ENCODE data around the gene XYLT1.

XYLT1 gene

DNA sequence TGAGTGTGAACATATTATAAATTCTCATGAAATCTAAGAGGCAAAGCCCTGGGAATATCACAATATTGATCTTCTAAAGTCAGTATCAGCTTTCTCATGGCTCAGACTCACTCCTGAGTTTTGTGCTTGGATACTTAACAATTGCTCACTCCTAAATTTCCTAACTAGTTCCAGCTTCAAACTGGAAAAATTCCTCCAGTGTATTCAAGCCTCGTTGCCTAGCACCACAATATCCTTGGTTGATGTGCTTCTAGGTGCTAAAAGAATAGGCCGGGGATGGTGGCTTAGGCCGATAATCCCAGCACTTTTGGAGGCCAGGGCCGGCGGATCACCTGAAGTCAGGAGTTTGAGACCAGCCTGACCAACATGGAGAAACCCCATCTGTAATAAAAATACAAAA, 62.5 kb downstream of the XYLT1 start:
- H3K4me3 ChIP-seq (ENCODE audit: low read depth, low read length), result no peak overlapping the region
- DNase-seq (ENCODE audit: low read depth), result no peak
- TF ChIP-seq, protein P1, sequence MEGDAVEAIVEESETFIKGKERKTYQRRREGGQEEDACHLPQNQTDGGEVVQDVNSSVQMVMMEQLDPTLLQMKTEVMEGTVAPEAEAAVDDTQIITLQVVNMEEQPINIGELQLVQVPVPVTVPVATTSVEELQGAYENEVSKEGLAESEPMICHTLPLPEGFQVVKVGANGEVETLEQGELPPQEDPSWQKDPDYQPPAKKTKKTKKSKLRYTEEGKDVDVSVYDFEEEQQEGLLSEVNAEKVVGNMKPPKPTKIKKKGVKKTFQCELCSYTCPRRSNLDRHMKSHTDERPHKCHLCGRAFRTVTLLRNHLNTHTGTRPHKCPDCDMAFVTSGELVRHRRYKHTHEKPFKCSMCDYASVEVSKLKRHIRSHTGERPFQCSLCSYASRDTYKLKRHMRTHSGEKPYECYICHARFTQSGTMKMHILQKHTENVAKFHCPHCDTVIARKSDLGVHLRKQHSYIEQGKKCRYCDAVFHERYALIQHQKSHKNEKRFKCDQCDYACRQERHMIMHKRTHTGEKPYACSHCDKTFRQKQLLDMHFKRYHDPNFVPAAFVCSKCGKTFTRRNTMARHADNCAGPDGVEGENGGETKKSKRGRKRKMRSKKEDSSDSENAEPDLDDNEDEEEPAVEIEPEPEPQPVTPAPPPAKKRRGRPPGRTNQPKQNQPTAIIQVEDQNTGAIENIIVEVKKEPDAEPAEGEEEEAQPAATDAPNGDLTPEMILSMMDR (IDR thresholded peaks at IDR 0.05; ENCODE audit: low read depth, low read length, missing control alignments), result no peak

DNA sequence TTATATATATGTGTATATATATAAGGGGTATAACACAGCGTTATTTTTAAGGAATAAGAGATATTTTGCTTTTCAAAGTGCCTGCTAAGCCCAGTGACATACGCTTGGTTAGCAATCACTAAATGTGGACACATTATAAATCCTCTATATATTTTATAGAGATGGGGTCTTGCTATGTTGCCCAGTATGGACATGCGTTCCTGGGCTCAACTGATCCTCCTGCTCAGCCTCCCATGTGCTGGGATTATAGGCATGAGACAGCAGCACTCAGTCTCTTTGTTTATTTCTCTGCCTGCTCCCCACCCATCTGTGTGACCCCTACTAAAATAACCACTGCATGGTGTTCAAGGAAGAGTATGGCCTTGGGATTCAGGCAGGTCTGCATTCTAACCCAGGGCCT, 63.4 kb downstream of the XYLT1 start:
- DNase-seq (ENCODE audit: low read depth), result no peak
- TF ChIP-seq, protein P1 (IDR thresholded peaks at IDR 0.05; ENCODE audit: low read depth, low read length, missing control alignments), result no peak
- no peak overlapping the region for H3K4me3 ChIP-seq (ENCODE audit: low read depth, low read length)

DNA sequence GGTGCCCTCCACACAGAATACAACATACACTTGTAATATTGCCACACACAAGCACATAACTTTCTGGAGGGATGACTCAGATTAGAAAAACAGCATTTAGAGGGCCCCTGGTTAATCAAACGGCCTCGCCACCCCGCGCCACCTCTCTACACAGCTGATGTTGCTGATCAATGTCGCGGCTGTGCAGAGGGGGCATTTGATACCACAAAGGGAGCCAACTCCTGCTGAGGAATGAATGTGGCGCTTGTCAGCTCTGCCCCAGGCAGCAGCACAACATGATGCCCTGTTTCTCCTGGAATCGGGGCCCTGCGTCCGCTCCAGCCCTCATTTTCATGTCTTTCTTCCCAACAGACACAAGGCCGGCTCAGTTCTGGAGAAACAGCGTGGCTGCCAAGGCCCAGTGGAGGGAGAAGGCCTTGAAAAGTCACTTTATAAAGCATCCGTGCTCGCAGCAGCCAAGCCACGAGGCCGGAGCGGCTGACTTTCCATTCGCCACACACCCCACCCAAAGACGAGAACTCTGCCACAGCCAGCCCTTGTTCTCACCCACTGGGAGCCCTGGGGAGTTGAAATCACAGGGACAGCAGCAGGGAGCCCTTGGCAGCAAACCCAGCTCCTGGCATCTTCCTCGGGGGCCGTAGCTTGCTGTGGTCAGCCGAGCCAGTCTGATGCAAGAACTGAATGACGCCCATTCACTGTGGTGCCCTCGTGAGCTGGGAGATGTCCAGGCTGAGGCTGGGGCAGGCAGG, 65.6 kb downstream of the XYLT1 start:
- TF ChIP-seq, protein P1 (IDR thresholded peaks at IDR 0.05; ENCODE audit: low read depth, low read length, missing control alignments), result no peak
- no peak overlapping the region for H3K4me3 ChIP-seq (ENCODE audit: low read depth, low read length)
- DNase-seq (ENCODE audit: low read depth), result no peak

DNA sequence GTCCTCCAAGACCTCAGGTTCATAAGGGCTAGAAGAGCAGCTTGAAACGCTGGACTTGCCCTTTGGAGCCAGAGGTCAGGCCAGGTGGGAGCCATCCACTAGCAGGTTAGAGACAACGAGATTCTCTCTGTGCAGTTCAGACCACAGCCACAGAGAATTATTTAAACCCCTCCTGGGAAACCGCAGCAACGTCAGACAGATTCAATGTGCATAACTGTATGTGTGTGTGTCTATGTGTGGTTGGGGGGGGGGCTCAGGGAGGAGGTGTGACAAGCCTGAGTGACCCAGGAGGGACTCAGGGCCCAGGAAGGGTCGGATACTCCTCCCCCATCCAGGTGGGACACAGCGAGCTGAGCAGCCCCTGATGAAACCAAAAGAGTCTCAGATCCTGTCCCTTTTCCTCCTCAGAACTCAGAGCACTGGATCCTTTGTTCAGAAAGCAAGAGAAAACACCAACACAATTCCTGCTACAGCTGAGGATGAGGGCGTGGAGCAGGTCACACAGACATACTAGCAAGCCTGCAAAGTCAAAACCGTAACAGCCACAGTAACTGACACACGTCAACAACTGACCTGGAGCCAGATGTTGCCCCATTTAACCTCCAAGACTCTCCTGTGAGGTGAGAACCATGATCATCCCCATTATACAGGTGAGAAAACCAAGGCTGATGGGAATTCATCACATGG, 66.8 kb downstream of the XYLT1 start:
- DNase-seq (ENCODE audit: low read depth), result peak; percentile 53
- H3K4me3 ChIP-seq (ENCODE audit: low read depth, low read length), result no peak overlapping the region
- TF ChIP-seq, protein P1 (IDR thresholded peaks at IDR 0.05; ENCODE audit: low read depth, low read length, missing control alignments), result no peak

- DNase-seq (ENCODE audit: low read depth), result no peak
- TF ChIP-seq, protein P1 (IDR thresholded peaks at IDR 0.05; ENCODE audit: low read depth, low read length, missing control alignments), result no peak
- no peak overlapping the region for H3K4me3 ChIP-seq (ENCODE audit: low read depth, low read length)
Observed at GRCh38 chr16:17403156-17403809, 67.5 kb downstream of the XYLT1 start.

GRCh38 chr16:17397499-17397891, 73.3 kb downstream of the XYLT1 start:
- TF ChIP-seq, protein P1 (IDR thresholded peaks at IDR 0.05; ENCODE audit: low read depth, low read length, missing control alignments), result no peak
- H3K4me3 ChIP-seq (ENCODE audit: low read depth, low read length), result no peak overlapping the region
- DNase-seq (ENCODE audit: low read depth), result no peak
